22Rv1 (cell line): ENCODE data around the gene GSTT4.
"Not testable (repeated sequence)": the region's sequence is repeated elsewhere in the genome, so short reads cannot be mapped to it uniquely, and the experiment has no call there.

Experiments used
- CTCF ChIP-seq: fragments of 450-650 bp; IDR thresholded peaks from 2 replicates; pipeline ENCODE4 v1.5.1; 2017; ENCODE audit warnings: mild to moderate bottlenecking
- ZFX ChIP-seq: fragments of 450-650 bp; IDR thresholded peaks from 2 replicates; pipeline ENCODE4 v1.6.1; 2017; ENCODE audit warnings: antibody characterized with exemption, borderline replicate concordance

- not testable (repeated sequence) for TF ChIP-seq CTCF, ZFX
Measured at GRCh38 chr22:23974836-23975352, 30.4 kb downstream of the GSTT4 start.
